Osteoblast (primary cell): ENCODE measurements around the gene PLRG1. TPM values are rescaled to one million over a fixed set of nuclear protein-coding genes. Genes with fewer than 3 reads are reported as not detected.

Source experiments
- DNase-seq: peaks from one replicate; pipeline ENCODE4 v3.0.0; 2011; ENCODE audit warnings: low spot score, mixed read lengths; ENCODE audit not compliant: insufficient read length; ENCODE audit errors: missing footprints
- H2AFZ ChIP-seq: 2 replicates; pipeline ENCODE4 v1.6.0; 2011; ENCODE audit warnings: mild to moderate bottlenecking, low read length
- H3K27ac ChIP-seq: 2 replicates; pipeline ENCODE4 v1.5.1; 2011; ENCODE audit warnings: mild to moderate bottlenecking, low read depth, low read length, moderate library complexity
- H3K27me3 ChIP-seq: 2 replicates; pipeline ENCODE4 v1.6.0; 2012; ENCODE audit warnings: mild to moderate bottlenecking, control low read depth, inconsistent platforms, low read length, moderate library complexity; ENCODE audit not compliant: insufficient read depth
- H3K36me3 ChIP-seq: 2 replicates; pipeline ENCODE4 v1.5.1; 2011; ENCODE audit warnings: mild to moderate bottlenecking, low read length, control low read depth, moderate library complexity; ENCODE audit not compliant: insufficient read depth
- H3K4me1 ChIP-seq: 2 replicates; pipeline ENCODE4 v1.5.1; 2011; ENCODE audit warnings: mild to moderate bottlenecking, low read length, control low read depth, moderate library complexity; ENCODE audit not compliant: insufficient read depth
- H3K4me2 ChIP-seq: 2 replicates; pipeline ENCODE4 v1.6.0; 2011; ENCODE audit warnings: mild to moderate bottlenecking, low read length; ENCODE audit not compliant: insufficient read depth
- H3K4me3 ChIP-seq: fragments of 200-600 bp; sonication (generic); 3 replicates; pipeline ENCODE4 v1.5.1; 2012; ENCODE audit warnings: mild to moderate bottlenecking, low read length, inconsistent platforms; ENCODE audit not compliant: insufficient read depth
- H3K79me2 ChIP-seq: 2 replicates; pipeline ENCODE4 v1.6.0; 2012; ENCODE audit warnings: mild to moderate bottlenecking, low read length, control low read depth, inconsistent platforms; ENCODE audit not compliant: insufficient read depth
- H3K9me3 ChIP-seq: 2 replicates; pipeline ENCODE4 v1.5.1; 2011; ENCODE audit warnings: low read depth, low read length, control low read depth
- H4K20me1 ChIP-seq: 2 replicates; pipeline ENCODE4 v1.6.0; 2012; ENCODE audit warnings: mild to moderate bottlenecking, low read length, control low read depth; ENCODE audit not compliant: insufficient read depth
- total RNA-seq: library from RNA; depleted of rRNA; stranded (reverse); fragments of >200 nt; gene quantifications from 2 replicates; pipeline ENCODE4 v1.2.3, GENCODE V29; 2012
- TF ChIP-seq, protein P1 (sequence below): IDR thresholded peaks from 2 replicates; pipeline ENCODE4 v1.5.1; 2011; ENCODE audit warnings: mild to moderate bottlenecking, low read depth, low read length, moderate library complexity; ENCODE audit errors: extremely low read depth

Gene PLRG1
- total RNA-seq, 1 donor = 81.8 TPM

DNA sequence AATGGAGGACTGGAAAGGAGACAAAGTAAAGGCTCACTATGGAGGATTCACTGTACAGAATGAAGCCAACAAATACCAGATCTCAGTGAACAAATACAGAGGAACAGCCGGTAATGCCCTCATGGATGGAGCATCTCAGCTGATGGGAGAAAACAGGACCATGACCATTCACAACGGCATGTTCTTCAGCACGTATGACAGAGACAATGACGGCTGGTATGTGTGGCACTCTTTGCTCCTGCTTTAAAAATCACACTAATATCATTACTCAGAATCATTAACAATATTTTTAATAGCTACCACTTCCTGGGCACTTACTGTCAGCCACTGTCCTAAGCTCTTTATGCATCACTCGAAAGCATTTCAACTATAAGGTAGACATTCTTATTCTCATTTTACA is 19.4 kb upstream of the PLRG1 start:
- Histone ChIP-seq H3K4me2 (no peak overlapping the region), H3K27me3 (peaks cover 4% of the 10 kb centered on the region), H3K27ac (no peak overlapping the region), H2AFZ (no peak overlapping the region), H3K4me3 (no peak overlapping the region), H3K36me3 (no peaks in the 10 kb centered on the region), H3K4me1 (peaks cover 18% of the 10 kb centered on the region), H3K79me2 (no peaks in the 10 kb centered on the region), H4K20me1 (no peaks in the 10 kb centered on the region), H3K9me3 (no peaks in the 10 kb centered on the region)
- no peak for DNase-seq
- TF ChIP-seq, protein P1, sequence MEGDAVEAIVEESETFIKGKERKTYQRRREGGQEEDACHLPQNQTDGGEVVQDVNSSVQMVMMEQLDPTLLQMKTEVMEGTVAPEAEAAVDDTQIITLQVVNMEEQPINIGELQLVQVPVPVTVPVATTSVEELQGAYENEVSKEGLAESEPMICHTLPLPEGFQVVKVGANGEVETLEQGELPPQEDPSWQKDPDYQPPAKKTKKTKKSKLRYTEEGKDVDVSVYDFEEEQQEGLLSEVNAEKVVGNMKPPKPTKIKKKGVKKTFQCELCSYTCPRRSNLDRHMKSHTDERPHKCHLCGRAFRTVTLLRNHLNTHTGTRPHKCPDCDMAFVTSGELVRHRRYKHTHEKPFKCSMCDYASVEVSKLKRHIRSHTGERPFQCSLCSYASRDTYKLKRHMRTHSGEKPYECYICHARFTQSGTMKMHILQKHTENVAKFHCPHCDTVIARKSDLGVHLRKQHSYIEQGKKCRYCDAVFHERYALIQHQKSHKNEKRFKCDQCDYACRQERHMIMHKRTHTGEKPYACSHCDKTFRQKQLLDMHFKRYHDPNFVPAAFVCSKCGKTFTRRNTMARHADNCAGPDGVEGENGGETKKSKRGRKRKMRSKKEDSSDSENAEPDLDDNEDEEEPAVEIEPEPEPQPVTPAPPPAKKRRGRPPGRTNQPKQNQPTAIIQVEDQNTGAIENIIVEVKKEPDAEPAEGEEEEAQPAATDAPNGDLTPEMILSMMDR = no peak

DNA sequence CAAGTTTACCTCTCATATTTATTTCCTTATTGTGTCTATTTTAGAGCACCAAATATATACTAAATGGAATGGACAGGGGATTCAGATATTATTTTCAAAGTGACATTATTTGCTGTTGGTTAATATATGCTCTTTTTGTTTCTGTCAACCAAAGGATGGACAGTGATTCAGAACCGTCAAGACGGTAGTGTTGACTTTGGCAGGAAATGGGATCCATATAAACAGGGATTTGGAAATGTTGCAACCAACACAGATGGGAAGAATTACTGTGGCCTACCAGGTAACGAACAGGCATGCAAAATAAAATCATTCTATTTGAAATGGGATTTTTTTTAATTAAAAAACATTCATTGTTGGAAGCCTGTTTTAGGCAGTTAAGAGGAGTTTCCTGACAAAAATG is 18.8 kb upstream of the PLRG1 start:
- H2AFZ ChIP-seq = no peak overlapping the region
- H3K36me3 ChIP-seq = no peaks in the 10 kb centered on the region
- no peaks in the 10 kb centered on the region for H4K20me1 ChIP-seq
- no peaks in the 10 kb centered on the region for H3K79me2 ChIP-seq
- H3K4me2 ChIP-seq = no peak overlapping the region
- no peak overlapping the region for H3K27ac ChIP-seq
- DNase-seq = no peak
- TF ChIP-seq, protein P1 = no peak
- H3K4me1 ChIP-seq = peaks cover 18% of the 10 kb centered on the region
- H3K27me3 ChIP-seq = peaks cover 4% of the 10 kb centered on the region
- H3K9me3 ChIP-seq = no peaks in the 10 kb centered on the region
- H3K4me3 ChIP-seq = no peak overlapping the region

DNA sequence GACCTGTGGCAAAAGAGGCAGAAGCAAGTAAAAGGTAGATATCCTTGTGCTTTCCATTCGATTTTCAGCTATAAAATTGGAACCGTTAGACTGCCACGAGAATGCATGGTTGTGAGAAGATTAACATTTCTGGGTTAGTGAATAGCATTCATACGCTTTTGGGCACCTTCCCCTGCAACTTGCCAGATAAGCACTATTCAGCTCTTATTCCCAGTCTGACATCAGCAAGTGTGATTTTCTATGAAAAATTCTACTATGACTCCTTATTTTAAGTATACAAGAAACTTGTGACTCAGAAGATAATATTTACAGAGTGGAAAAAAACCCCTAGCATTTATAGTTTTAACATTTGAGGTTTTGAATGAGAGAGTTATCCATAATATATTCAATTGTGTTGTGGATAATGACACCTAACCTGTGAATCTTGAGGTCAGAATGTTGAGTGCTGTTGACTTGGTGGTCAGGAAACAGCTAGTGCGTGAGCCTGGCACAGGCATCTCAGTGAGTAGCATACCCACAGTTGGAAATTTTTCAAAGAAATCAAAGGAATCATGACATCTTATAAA is 16.5 kb upstream of the PLRG1 start:
- TF ChIP-seq, protein P1 = no peak
- no peaks in the 10 kb centered on the region for H3K79me2 ChIP-seq
- peak overlapping the region; percentile 63 for H3K4me2 ChIP-seq
- peaks cover 4% of the 10 kb centered on the region for H3K27me3 ChIP-seq
- peaks cover 18% of the 10 kb centered on the region for H3K4me1 ChIP-seq
- peak overlapping the region; percentile 29 for H2AFZ ChIP-seq
- no peak overlapping the region for H3K4me3 ChIP-seq
- peak overlapping the region; percentile 40 for H3K27ac ChIP-seq
- H4K20me1 ChIP-seq = no peaks in the 10 kb centered on the region
- no peaks in the 10 kb centered on the region for H3K9me3 ChIP-seq
- DNase-seq = peak; percentile 49
- H3K36me3 ChIP-seq = no peaks in the 10 kb centered on the region

DNA sequence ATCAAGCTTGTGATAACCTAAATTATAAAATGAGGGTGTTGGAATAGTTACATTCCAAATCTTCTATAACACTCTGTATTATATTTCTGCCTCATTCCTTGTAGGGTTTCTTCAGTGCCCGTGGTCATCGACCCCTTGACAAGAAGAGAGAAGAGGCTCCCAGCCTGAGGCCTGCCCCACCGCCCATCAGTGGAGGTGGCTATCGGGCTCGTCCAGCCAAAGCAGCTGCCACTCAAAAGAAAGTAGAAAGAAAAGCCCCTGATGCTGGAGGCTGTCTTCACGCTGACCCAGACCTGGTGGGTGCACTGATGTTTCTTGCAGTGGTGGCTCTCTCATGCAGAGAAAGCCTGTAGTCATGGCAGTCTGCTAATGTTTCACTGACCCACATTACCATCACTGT is 15.5 kb upstream of the PLRG1 start:
- Histone ChIP-seq H3K9me3 (no peaks in the 10 kb centered on the region), H3K79me2 (no peaks in the 10 kb centered on the region), H3K27ac (no peak overlapping the region), H3K36me3 (no peaks in the 10 kb centered on the region), H2AFZ (no peak overlapping the region), H3K4me3 (no peak overlapping the region), H3K27me3 (peaks cover 4% of the 10 kb centered on the region), H3K4me1 (peaks cover 25% of the 10 kb centered on the region), H4K20me1 (no peaks in the 10 kb centered on the region), H3K4me2 (no peak overlapping the region)
- TF ChIP-seq, protein P1 = no peak
- no peak for DNase-seq
